Cortex of kidney (tissue), 1 donor: ENCODE data around the gene LDHB.
"Not testable (repeated sequence)": the region's sequence is repeated elsewhere in the genome, so short reads cannot be mapped to it uniquely, and the experiment has no call there.

Experiments used
- DNase-seq: peaks from one replicate; lab custom pipeline; 2025; lab: John Stamatoyannopoulos, UW

The LDHB gene

GRCh38 chr12:21661396-21662093 is 3.9 kb upstream of the LDHB start:
- not testable (repeated sequence) for DNase-seq

GRCh38 chr12:21659383-21659782 is 1.7 kb upstream of the LDHB start:
- no peak for DNase-seq

GRCh38 chr12:21656905-21657325 is 727 bp downstream of the LDHB start:
- DNase-seq, result no peak

GRCh38 chr12:21655591-21655990 is 2.1 kb downstream of the LDHB start:
- DNase-seq, result no peak

- DNase-seq, result no peak
Measured at GRCh38 chr12:21651821-21652220, 5.8 kb downstream of the LDHB start.

GRCh38 chr12:21650997-21651396 is 6.6 kb downstream of the LDHB start:
- no peak for DNase-seq

- DNase-seq, result no peak
Measured at GRCh38 chr12:21649034-21649433, 8.6 kb downstream of the LDHB start.

GRCh38 chr12:21648378-21648777 is 9.3 kb downstream of the LDHB start:
- no peak for DNase-seq

- DNase-seq, result no peak
Measured at GRCh38 chr12:21647179-21647578, 10.5 kb downstream of the LDHB start.

- DNase-seq, result not testable (repeated sequence)
Measured at GRCh38 chr12:21645041-21645500, 12.6 kb downstream of the LDHB start.

GRCh38 chr12:21644516-21644915 is 13.1 kb downstream of the LDHB start:
- no peak for DNase-seq

GRCh38 chr12:21643758-21644157 is 13.9 kb downstream of the LDHB start:
- DNase-seq, result no peak

- DNase-seq, result no peak
Measured at GRCh38 chr12:21642707-21643389, 14.8 kb downstream of the LDHB start.

GRCh38 chr12:21638054-21638891 is 19.4 kb downstream of the LDHB start:
- no peak for DNase-seq

GRCh38 chr12:21634245-21634644 is 23.4 kb downstream of the LDHB start:
- no peak for DNase-seq

- no peak for DNase-seq
Measured at GRCh38 chr12:21631367-21631766, 26.3 kb downstream of the LDHB start.

GRCh38 chr12:21627924-21628323 is 29.7 kb downstream of the LDHB start:
- DNase-seq, result no peak

- DNase-seq, result no peak
Measured at GRCh38 chr12:21618566-21618965, 39.1 kb downstream of the LDHB start.

- no peak for DNase-seq
Measured at GRCh38 chr12:21617030-21617429, 40.6 kb downstream of the LDHB start.

- no peak for DNase-seq
Measured at GRCh38 chr12:21615431-21615830, 42.2 kb downstream of the LDHB start.

GRCh38 chr12:21614506-21614905 is 43.1 kb downstream of the LDHB start:
- no peak for DNase-seq

- DNase-seq, result no peak
Measured at GRCh38 chr12:21613931-21614330, 43.7 kb downstream of the LDHB start.

GRCh38 chr12:21608196-21608595 is 49.4 kb downstream of the LDHB start:
- DNase-seq, result no peak
